ENCODE results near the gene SENP3.

The SENP3 gene

GRCh38 chr17:7561589-7562207, at the start of gene SENP3:
Gene SENP3, plus strand, starts transcription at chr17:7561919. Its CDS starts 1,158 bp downstream, at chr17:7563077.
- no peak for FAIRE-seq

DNA sequence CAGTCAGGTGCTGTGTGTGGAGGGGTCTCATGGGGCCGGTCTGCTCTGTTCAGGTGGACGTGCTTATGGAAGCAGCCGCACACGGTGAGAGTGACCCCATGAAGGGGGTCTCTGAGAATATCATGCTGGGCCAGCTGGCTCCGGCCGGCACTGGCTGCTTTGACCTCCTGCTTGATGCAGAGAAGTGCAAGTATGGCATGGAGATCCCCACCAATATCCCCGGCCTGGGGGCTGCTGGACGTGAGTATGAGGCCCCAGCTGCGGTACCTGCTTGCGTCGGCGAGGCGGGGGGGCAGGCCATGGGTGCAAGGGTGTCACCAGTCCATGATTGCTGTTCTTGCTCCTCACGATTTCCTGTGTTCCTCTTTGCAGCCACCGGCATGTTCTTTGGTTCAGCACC, 49.6 kb upstream of the SENP3 start:
- FAIRE-seq = no peak

GRCh38 chr17:7512824-7513540, 48.7 kb upstream of the SENP3 start:
- FAIRE-seq = no peak

GRCh38 chr17:7513850-7514419, 47.8 kb upstream of the SENP3 start:
- FAIRE-seq = no peak

DNA sequence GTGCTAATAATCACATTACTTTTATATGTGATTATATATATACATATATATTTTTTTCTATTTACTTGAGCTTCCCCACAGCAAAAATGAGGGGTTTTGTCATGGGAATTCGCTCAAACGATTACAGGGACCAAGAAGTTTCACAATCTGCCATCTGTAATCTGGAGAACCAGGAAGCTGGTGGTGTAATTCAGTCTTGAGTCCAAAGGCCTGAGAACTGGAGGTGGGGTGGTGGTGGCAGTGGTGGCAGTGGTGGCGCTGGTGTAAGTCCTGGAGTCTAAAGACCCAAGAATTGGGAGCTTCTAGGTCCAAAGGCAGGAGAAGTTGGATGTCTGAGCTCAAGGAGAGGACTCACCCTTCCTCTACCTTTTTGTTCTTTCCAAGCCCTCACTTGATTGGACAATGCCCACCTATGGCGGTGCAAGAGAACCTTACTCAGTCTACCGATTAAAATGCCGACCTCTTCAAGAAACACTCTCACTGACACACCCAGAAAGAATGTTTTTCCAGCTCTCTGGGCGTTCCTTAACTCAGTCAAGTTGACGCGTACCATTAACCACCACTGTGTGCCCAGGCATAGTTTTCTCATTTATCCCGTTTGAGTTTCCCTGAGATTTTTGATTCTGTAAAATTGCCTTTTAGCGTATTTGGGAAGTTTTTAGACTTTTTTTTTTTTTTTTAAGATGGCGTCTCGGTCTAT, 45.7 kb upstream of the SENP3 start:
- FAIRE-seq = no peak

DNA sequence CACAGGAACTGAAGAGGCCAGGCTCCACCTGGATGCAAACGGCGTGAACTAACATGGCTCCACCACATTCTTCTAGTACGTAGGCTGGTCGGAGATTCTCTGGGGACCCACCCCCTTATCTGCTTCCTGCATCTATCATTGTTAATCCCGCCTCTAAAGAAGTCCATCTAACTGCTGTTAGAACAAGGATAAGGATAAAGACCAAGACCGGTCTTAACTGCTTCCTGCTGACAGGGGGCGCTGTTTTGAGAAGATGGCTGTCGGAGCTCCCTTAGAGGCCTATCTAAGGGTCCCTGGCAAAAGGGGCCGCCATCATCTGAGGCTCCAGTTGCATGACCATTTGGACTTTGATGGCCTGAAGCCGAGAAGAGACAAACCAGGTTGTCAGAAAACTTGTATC, 38.7 kb upstream of the SENP3 start:
- FAIRE-seq = no peak

GRCh38 chr17:7528842-7529241, 32.9 kb upstream of the SENP3 start:
- FAIRE-seq = no peak

DNA sequence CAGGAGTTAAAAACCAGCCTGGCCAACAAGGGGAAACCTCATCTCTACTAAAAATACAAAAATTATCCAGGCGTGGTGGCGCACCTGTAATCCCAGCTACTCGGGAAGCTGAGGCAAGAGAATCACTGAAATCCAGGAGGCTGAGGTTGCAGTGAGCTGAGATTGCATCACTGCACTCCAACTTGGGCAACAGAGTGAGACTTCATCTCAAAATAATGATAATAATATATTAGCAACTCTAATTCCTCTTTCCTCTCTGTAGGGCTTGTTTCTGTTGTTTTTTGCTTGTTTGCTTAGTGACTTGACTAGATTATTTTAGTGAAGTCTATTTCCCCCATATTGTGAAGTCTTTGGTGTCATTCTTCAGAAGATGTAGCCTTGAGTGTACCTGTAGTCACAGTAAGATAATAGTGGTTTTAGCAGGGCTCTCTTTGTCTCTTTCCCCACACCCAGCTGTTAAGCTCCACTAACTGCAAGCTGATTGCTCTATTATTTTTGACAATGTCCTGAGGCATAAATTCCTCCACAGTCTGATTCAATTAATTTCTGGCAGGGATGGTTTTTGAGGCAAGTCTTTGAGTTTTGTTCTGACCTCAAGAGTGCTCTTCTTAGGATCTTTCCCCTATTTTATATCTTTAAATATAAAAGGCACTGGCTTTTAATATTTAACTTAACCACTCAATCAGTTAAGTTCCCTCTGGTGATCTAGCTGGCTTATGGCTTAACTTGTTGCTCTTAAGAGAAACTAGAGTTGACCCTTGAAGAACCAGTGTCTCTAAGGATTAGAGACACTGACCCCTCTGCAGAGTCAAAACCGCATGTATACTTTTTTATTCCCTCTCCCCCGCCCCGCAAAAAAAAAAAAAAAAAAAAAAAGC, 31.5 kb upstream of the SENP3 start:
- FAIRE-seq = no peak

DNA sequence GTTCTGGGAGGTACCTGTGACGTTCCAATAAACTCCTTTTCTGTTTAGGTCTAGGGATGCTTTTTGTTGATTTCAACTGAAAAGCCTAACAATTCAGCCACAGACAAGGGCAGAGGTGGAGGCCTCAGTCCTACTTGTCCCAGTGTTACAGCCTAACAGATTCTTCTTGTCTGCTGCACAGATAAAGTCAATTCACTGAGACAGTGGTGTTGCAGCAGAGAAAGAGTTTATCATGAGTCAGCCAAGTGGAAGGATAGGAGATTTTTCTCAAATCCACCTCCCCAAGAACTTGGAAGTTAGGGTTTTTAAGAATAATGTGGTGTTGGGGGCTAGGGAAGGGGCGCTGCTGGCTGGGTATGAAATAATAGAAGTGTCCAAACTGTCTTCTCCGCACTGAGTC, 23.7 kb upstream of the SENP3 start:
- no peak for FAIRE-seq

- FAIRE-seq = no peak
These were observed 22.7 kb upstream of the SENP3 start for GRCh38 chr17:7538891-7539545.

GRCh38 chr17:7541074-7541621, 20.6 kb upstream of the SENP3 start:
- FAIRE-seq = no peak

- no peak for FAIRE-seq
These were observed 16.8 kb upstream of the SENP3 start for GRCh38 chr17:7544911-7545310.

- FAIRE-seq = no peak
These were observed 12.9 kb upstream of the SENP3 start, which contains the start of gene TNFSF12 for GRCh38 chr17:7548585-7549400. Gene TNFSF12, plus strand, starts transcription at chr17:7549058. Its CDS starts 96 bp downstream, at chr17:7549154.

- no peak for FAIRE-seq
These were observed 12.2 kb upstream of the SENP3 start for GRCh38 chr17:7549401-7550055.

GRCh38 chr17:7550344-7550743, 11.4 kb upstream of the SENP3 start:
- no peak for FAIRE-seq

DNA sequence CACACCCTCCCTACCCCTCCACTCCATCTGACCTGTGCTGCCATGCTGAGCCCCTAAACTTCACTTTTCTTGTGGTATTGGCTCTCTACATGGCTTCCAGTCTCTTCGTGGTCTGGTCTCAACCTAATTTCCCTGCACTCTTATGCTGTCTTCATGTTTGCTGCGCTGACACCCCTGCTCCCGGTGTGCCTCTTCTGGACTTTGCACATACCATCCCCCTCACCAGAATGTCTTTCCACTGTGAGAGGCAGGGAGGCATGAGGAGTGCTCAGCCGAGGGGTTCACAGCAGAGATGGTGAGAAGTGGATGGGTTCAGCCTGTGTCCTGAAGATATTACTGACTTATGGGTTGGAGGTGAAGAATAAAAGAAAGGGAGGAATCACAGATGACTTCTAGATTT, 10.3 kb upstream of the SENP3 start:
- no peak for FAIRE-seq

GRCh38 chr17:7552621-7553051, 9.1 kb upstream of the SENP3 start:
- FAIRE-seq = no peak

DNA sequence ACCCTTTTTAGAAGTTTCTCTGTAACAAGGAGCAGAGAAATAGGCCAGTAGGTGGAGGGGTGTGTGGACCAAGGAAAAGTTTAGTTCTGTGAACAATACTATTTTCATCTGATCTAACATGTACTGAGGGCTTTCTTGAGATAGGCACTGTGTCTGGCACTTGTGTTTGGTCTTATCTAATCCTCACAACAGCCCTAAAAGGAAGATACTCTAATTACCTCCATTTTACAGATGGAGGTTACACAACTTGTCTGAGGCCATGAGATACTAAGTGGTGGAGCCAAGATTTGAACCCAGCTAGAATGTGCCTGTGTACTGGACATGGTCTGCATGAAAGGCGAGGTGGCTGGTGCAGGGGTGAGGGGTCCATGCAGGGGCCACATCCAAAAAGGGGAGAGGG, 8.4 kb upstream of the SENP3 start:
- no peak for FAIRE-seq

GRCh38 chr17:7555320-7555948, 6.3 kb upstream of the SENP3 start:
- no peak for FAIRE-seq

GRCh38 chr17:7556627-7557026, 5.1 kb upstream of the SENP3 start:
- no peak for FAIRE-seq

Measured in endometrium (tissue), 2 donors.